Tibial artery (tissue), 4 donors: Measurements from ENCODE around the gene MOSPD3.
"Not testable (repeated sequence)": the region's sequence is repeated elsewhere in the genome, so short reads cannot be mapped to it uniquely, and the experiment has no call there.

Source experiments
- DNase-seq, 2 donors: peaks; one replicate each; pipeline ENCODE4 v3.0.0-alpha.2; 2019
- H3K27ac ChIP-seq, 2 donors: fragments of 200-600 bp; sonication (generic) in 1 of 2; 1 replicate in 1 of 2; 2 replicates in 1 of 2; pipeline ENCODE4 v1.5.1; 2018 to 2019; ENCODE audit warnings: mild to moderate bottlenecking in 1 of 2
- H3K27me3 ChIP-seq, 2 donors: fragments of 200-600 bp; sonication (generic) in 1 of 2; one replicate each; pipeline versions ENCODE4 v1.5.1 to v1.6.0; 2016 to 2019
- H3K36me3 ChIP-seq, 3 donors: fragments of 200-600 bp; sonication (generic) in 2 of 3; one replicate each; pipeline ENCODE4 v1.5.1; 2016 to 2019; ENCODE audit warnings: mild to moderate bottlenecking in 2 of 3
- H3K4me1 ChIP-seq, 4 donors: fragments of 200-600 bp; sonication (generic) in 2 of 4; 1 replicate in 3 of 4; 2 replicates in 1 of 4; pipeline ENCODE4 v1.5.1; 2016 to 2019
- H3K4me3 ChIP-seq, 2 donors: fragments of 200-600 bp; sonication (generic) in 1 of 2; 1 replicate in 1 of 2; 2 replicates in 1 of 2; pipeline ENCODE4 v1.5.1; 2018 to 2019; ENCODE audit warnings: mild to moderate bottlenecking in 2 of 2
- H3K9me3 ChIP-seq, 3 donors: fragments of 200-600 bp; sonication (generic) in 1 of 3; one replicate each; pipeline ENCODE4 v1.5.1; 2016 to 2019
- CTCF ChIP-seq, 2 experiments: fragments of 200-600 bp in 1 of 2; fragments of 450-650 bp in 1 of 2; IDR thresholded peaks; one replicate each; pipeline ENCODE4 v1.5.1; 2017 to 2019; ENCODE audit warnings: antibody characterized with exemption in 2 of 2, mild to moderate bottlenecking in 1 of 2, moderate library complexity in 1 of 2
- intact Hi-C: fragments of 100-400 bp; cut with DNase I; formaldehyde crosslinking; loops from one replicate; pipeline ENCODE4 v1.15.0; 2023; ENCODE audit warnings: low total_unique reads

Gene MOSPD3

DNA sequence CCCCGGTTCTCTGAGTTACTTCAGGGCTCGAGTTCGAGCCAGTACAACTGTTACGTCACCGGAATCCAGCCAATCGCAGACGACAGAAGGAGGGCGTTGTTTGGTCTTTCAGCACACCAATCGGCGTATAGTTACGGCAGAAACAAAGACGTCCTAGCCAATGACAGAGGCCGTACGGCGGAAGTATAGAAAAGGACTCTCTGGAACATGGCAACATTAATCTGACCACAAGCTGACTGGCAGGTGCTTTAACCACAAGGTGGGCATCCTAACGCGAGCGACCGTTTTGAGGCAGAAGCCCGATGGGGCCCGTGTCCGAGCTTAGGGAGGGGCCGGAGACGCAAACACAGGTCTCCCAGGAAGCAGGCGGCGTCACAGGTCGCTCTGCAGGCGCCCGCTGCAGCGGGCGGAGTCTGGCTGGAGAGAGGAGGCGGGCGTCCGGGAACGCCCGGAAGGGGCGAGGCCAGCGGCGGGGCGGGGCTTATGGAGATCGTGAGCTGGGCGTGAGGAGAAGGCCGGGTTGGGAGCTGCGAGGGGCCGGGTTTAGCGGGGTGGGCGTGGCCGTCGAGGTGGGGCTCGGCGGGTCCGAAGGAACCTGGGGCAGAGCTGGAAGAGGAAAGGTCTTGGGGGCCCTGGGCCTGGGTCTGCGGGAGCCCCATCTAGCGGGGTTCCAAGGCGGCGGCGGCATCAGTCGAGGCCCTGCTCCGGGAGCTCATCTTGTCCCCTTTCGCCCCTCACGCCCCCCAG, at the start of gene MOSPD3:
Gene MOSPD3 (plus strand): TSS at position 558 of the 747 bp plus-strand sequence. CDS start 252 bp downstream, outside the sequence.
- intact Hi-C loops = no loop called here
- TF ChIP-seq CTCF (IDR thresholded peaks at IDR 0.05) = peak in 1 of 2 experiments; percentile 31

GRCh38 chr7:100563100-100563564, 49.2 kb upstream of the MOSPD3 start:
- no peak for DNase-seq
- Histone ChIP-seq H3K9me3 (no peaks in the 10 kb centered on the region), H3K27ac (no peak overlapping the region), H3K4me1 (peaks cover 0 to 12% (median 0%) of the 10 kb centered on the region in 4 donors), H3K4me3 (no peak overlapping the region), H3K36me3 (peaks cover 6 to 48% (median 8%) of the 10 kb centered on the region in 3 donors), H3K27me3 (no peaks in the 10 kb centered on the region)
- intact Hi-C loops = loop anchor here (5.0 kb wide), 1 partner anchor 129 kb away; the partner anchor contains the start of gene GIGYF1
- TF ChIP-seq CTCF (IDR thresholded peaks at IDR 0.05) = no peak

More for the DNA sequence above, at the start of gene MOSPD3:
- peak within 1 kb of the TSS; percentile 81 to 99 for H3K4me3 ChIP-seq
- peak; percentile 99 for DNase-seq
- H3K4me1 ChIP-seq = peaks cover 0 to 17% (median 13%) of the 10 kb centered on the region in 4 donors
- peak within 1 kb of the TSS; percentile 85 to 91 for H3K27ac ChIP-seq
- peaks cover 0 to 27% (median 5%) of the 10 kb centered on the region in 3 donors for H3K36me3 ChIP-seq
- H3K27me3 ChIP-seq = no peaks in the 10 kb centered on the region
- no peaks in the 10 kb centered on the region for H3K9me3 ChIP-seq

DNA sequence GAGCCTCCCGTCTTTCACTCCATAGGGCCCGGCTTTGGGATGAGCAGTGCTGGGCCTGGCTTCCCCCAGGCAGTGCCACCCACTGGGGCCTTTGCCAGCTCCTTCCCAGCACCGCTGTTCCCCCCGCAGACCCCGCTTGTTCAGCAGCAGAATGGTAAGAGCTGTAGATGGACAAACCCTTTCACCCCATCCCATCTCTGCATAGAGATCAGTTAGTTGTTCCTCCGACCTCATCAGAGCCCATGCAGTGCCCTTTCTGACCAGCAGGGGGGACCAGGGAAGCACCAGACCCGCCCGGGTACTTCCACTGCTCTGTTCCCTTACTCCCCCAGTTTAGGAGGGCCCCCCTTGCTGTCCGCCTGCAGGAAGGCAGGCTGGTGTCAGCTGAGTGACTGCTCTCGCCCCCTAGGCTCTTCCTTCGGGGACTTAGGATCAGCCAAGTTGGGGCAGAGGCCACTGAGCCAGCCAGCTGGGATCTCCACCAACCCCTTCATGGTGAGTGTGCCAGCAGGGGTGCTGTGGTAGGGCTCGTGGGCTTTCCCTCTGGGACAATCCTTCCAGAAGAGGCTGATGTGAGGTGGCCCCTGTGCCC, 48.4 kb upstream of the MOSPD3 start:
- Histone ChIP-seq H3K27ac (no peak overlapping the region), H3K9me3 (no peaks in the 10 kb centered on the region), H3K4me1 (peaks cover 0 to 12% (median 0%) of the 10 kb centered on the region in 4 donors), H3K4me3 (no peak overlapping the region), H3K27me3 (no peaks in the 10 kb centered on the region), H3K36me3 (peaks cover 6 to 40% (median 8%) of the 10 kb centered on the region in 3 donors)
- intact Hi-C loops = loop anchor here (5.0 kb wide), 1 partner anchor 128 kb away; the partner anchor contains the start of gene GIGYF1
- DNase-seq = peak; percentile 86
- TF ChIP-seq CTCF (IDR thresholded peaks at IDR 0.05) = peak; percentile 92 to 97

DNA sequence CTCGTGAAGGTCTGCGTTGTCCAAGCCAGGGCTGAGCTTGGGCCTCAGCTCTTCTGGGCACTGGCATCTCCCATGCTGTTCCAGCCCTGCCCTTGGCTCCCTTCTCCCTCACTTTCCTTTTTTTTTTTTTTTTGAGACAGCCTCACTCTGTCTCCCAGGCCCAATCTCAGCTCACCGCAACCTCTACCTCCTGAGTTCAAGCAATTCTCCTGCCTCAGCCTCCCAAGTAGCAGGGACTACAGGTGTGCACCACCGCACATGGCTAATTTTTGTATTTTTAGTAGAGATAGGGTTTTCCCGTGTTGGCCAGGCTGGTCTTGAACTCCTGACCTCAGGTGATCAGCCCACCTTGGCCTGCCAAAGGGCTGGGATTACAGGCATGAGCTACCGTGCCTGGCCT, 47.9 kb upstream of the MOSPD3 start:
- intact Hi-C loops = loop anchor here (5.0 kb wide), 1 partner anchor 128 kb away; the partner anchor contains the start of gene GIGYF1
- H3K4me3 ChIP-seq, H3K27ac ChIP-seq, DNase-seq, H3K9me3 ChIP-seq, H3K27me3 ChIP-seq: not testable (repeated sequence)
- H3K36me3 ChIP-seq = peaks cover 6 to 37% (median 8%) of the 10 kb centered on the region in 3 donors
- H3K4me1 ChIP-seq = peaks cover 0 to 15% (median under 1%) of the 10 kb centered on the region in 4 donors

- Histone ChIP-seq H3K27me3 (no peaks in the 10 kb centered on the region), H3K9me3 (no peaks in the 10 kb centered on the region), H3K4me1 (peaks cover 0 to 19% (median 8%) of the 10 kb centered on the region in 4 donors), H3K27ac (no peak overlapping the region), H3K36me3 (peaks cover 6 to 37% (median 8%) of the 10 kb centered on the region in 3 donors), H3K4me3 (no peak overlapping the region)
- no peak for DNase-seq
- TF ChIP-seq CTCF (IDR thresholded peaks at IDR 0.05) = no peak
- intact Hi-C loops = no loop called here
Observed at GRCh38 chr7:100565133-100565571, 47.2 kb upstream of the MOSPD3 start.
